H9 (cell line): ENCODE measurements around the gene TAF4. TPM values are rescaled to one million over a fixed set of nuclear protein-coding genes. Genes with fewer than 3 reads are reported as not detected.
"Not testable (repeated sequence)": the region's sequence is repeated elsewhere in the genome, so short reads cannot be mapped to it uniquely, and the experiment has no call there.

Source experiments
- DNase-seq: peaks from one replicate; pipeline ENCODE4 v3.0.0-alpha.2; 2017
- H2AFZ ChIP-seq: one replicate; pipeline ENCODE4 v1.6.1; 2013; ENCODE audit warnings: mild to moderate bottlenecking, low read length, control low read depth, moderate library complexity
- H2AK5ac ChIP-seq: 2 replicates; pipeline ENCODE4 v1.6.1; 2013; ENCODE audit warnings: low read length, control low read depth, mixed read lengths; ENCODE audit not compliant: insufficient read length
- H2BK120ac ChIP-seq: one replicate; pipeline ENCODE4 v1.6.1; 2013; ENCODE audit warnings: low read depth, mild to moderate bottlenecking, low read length, control low read depth, inconsistent platforms; ENCODE audit not compliant: poor library complexity, severe bottlenecking
- H2BK12ac ChIP-seq: 2 replicates; pipeline ENCODE4 v1.6.1; 2013; ENCODE audit warnings: low read length, control low read depth, mixed read lengths, low read depth; ENCODE audit not compliant: insufficient read length
- H2BK15ac ChIP-seq: 2 replicates; pipeline ENCODE4 v1.6.1; 2013; ENCODE audit warnings: low read depth, low read length, control low read depth
- H2BK20ac ChIP-seq: one replicate; pipeline ENCODE4 v1.6.1; 2013; ENCODE audit warnings: low read depth, mild to moderate bottlenecking, low read length, control low read depth, inconsistent platforms; ENCODE audit not compliant: poor library complexity, severe bottlenecking
- H2BK5ac ChIP-seq: 2 replicates; pipeline ENCODE4 v1.6.1; 2013; ENCODE audit warnings: low read length, control low read depth, mixed read lengths; ENCODE audit not compliant: insufficient read length
- H3K14ac ChIP-seq: 2 replicates; pipeline ENCODE4 v1.6.1; 2013; ENCODE audit warnings: low read length, control low read depth; ENCODE audit not compliant: insufficient read depth
- H3K18ac ChIP-seq: 2 replicates; pipeline ENCODE4 v1.6.1; 2013; ENCODE audit warnings: low read depth, mild to moderate bottlenecking, mixed read lengths, low read length, control low read depth; ENCODE audit not compliant: insufficient read length
- H3K23ac ChIP-seq: 2 replicates; pipeline ENCODE4 v1.6.1; 2013; ENCODE audit warnings: low read length, control low read depth, mixed read lengths, low read depth; ENCODE audit not compliant: insufficient read length
- H3K23me2 ChIP-seq: 2 replicates; pipeline ENCODE4 v1.6.1; 2013; ENCODE audit warnings: low read depth, mild to moderate bottlenecking, mixed read lengths, low read length, control low read depth; ENCODE audit not compliant: insufficient read length, poor library complexity, severe bottlenecking
- H3K27ac ChIP-seq: 2 replicates; pipeline ENCODE4 v1.5.1; 2013; ENCODE audit warnings: low read length, control low read depth, mixed read lengths, low read depth; ENCODE audit not compliant: insufficient read length
- H3K27me3 ChIP-seq: 2 replicates; pipeline ENCODE4 v1.6.1; 2013; ENCODE audit warnings: low read length, control low read depth, inconsistent platforms; ENCODE audit not compliant: insufficient read depth
- H3K4ac ChIP-seq: 2 replicates; pipeline ENCODE4 v1.6.1; 2013; ENCODE audit warnings: low read depth, mild to moderate bottlenecking, control low read depth, inconsistent platforms, low read length, moderate library complexity
- H3K4me1 ChIP-seq: 2 replicates; pipeline ENCODE4 v1.6.1; 2013; ENCODE audit warnings: low read length, control low read depth, inconsistent platforms; ENCODE audit not compliant: insufficient read depth
- H3K4me2 ChIP-seq: 2 replicates; pipeline ENCODE4 v1.6.1; 2013; ENCODE audit warnings: low read length, control low read depth, mixed read lengths; ENCODE audit not compliant: insufficient read length, insufficient read depth
- H3K56ac ChIP-seq: 2 replicates; pipeline ENCODE4 v1.6.1; 2013; ENCODE audit warnings: low read depth, mild to moderate bottlenecking, mixed read lengths, low read length, control low read depth; ENCODE audit not compliant: insufficient read length
- H3K79me1 ChIP-seq: 2 replicates; pipeline ENCODE4 v1.6.1; 2013; ENCODE audit warnings: low read depth, mild to moderate bottlenecking, moderate library complexity, low read length, control low read depth, inconsistent platforms; ENCODE audit not compliant: insufficient read depth, poor library complexity, severe bottlenecking
- H3K79me2 ChIP-seq: 2 replicates; pipeline ENCODE4 v1.6.1; 2013; ENCODE audit warnings: low read length, control low read depth, inconsistent platforms; ENCODE audit not compliant: insufficient read depth
- H3K9ac ChIP-seq: 2 replicates; pipeline ENCODE4 v1.6.1; 2013; ENCODE audit warnings: low read length, control low read depth, mixed read lengths; ENCODE audit not compliant: insufficient read length; ENCODE audit errors: extremely low read depth
- H3K9me3 ChIP-seq: one replicate; pipeline ENCODE4 v1.6.1; 2013; ENCODE audit warnings: low read depth, low read length, inconsistent platforms; ENCODE audit not compliant: control insufficient read depth
- H3T11ph ChIP-seq: one replicate; pipeline ENCODE4 v1.6.1; 2013; ENCODE audit warnings: mild to moderate bottlenecking, low read length, control low read depth, inconsistent platforms
- H4K20me1 ChIP-seq: one replicate; pipeline ENCODE4 v1.6.1; 2013; ENCODE audit not compliant: control insufficient read depth, insufficient read length, insufficient read depth
- H4K5ac ChIP-seq: 2 replicates; pipeline ENCODE4 v1.6.1; 2013; ENCODE audit warnings: low read depth, mild to moderate bottlenecking, mixed read lengths, low read length, control low read depth; ENCODE audit not compliant: insufficient read length
- H4K8ac ChIP-seq: replicated peaks from 2 replicates; pipeline ENCODE4 v1.6.1; 2013; ENCODE audit warnings: low read length, control low read depth, mixed read lengths, low read depth; ENCODE audit not compliant: insufficient read length
- H4K91ac ChIP-seq: 2 replicates; pipeline ENCODE4 v1.6.1; 2013; ENCODE audit warnings: low read depth, mild to moderate bottlenecking, moderate library complexity, mixed read lengths, low read length, control low read depth; ENCODE audit not compliant: insufficient read length
- H3K27ac Mint-ChIP-seq, 3 experiments: 2 replicates in 2 of 3; 3 replicates in 1 of 3; pipeline ENCODE4 v1.8.0; 2020 to 2021; ENCODE audit warnings: mixed read lengths in 3 of 3, mild to moderate bottlenecking in 1 of 3, moderate library complexity in 1 of 3
- H3K27me3 Mint-ChIP-seq: 2 replicates; pipeline ENCODE4 v1.8.0; 2021; ENCODE audit warnings: low read depth, mild to moderate bottlenecking, moderate library complexity, mixed read lengths
- H3K36me3 Mint-ChIP-seq, 3 experiments: 2 replicates in 2 of 3; 3 replicates in 1 of 3; pipeline ENCODE4 v1.8.0; 2020 to 2021; ENCODE audit warnings: low read depth in 3 of 3, mixed read lengths in 3 of 3; ENCODE audit not compliant: insufficient read depth in 1 of 3
- H3K4me1 Mint-ChIP-seq, 2 experiments: 2 replicates each; pipeline ENCODE4 v1.8.0; 2020; ENCODE audit warnings: mixed read lengths in 2 of 2
- H3K4me3 Mint-ChIP-seq, 2 experiments: 2 replicates in 1 of 2; 3 replicates in 1 of 2; pipeline ENCODE4 v1.8.0; 2020 to 2021; ENCODE audit warnings: mild to moderate bottlenecking in 2 of 2, mixed read lengths in 2 of 2, moderate library complexity in 1 of 2
- H3K9me3 Mint-ChIP-seq, 2 experiments: 2 replicates in 1 of 2; 3 replicates in 1 of 2; pipeline ENCODE4 v1.8.0; 2020; ENCODE audit warnings: mild to moderate bottlenecking in 2 of 2, mixed read lengths in 2 of 2, moderate library complexity in 1 of 2
- CTCF ChIP-seq: fragments of 200-600 bp; sonication (generic); conservative IDR thresholded peaks from 3 replicates; pipeline ENCODE4 v1.8.0; 2021; ENCODE audit warnings: antibody characterized with exemption, mild to moderate bottlenecking
- WGBS: extraction: QIAGEN DNeasy Blood & Tissue Kit; methylation state at CpG from one replicate; pipeline ENCODE4 v1.1.7; 2013; ENCODE audit warnings: missing lambda C conversion rate, low lambda C conversion rate, mixed read lengths; ENCODE audit not compliant: insufficient read length; ENCODE audit errors: extremely low coverage; 5-methylcytosine and 5-hydroxymethylcytosine counted together
- total RNA-seq: library from RNA; stranded (reverse); gene quantifications from 2 replicates; pipeline ENCODE4 v1.2.1, GENCODE V29; 2021

Gene TAF4
- total RNA-seq, 1 experiment from 2014 or later = 30.8 TPM

- Histone ChIP-seq H3K27ac (no peak overlapping the region), H3K4ac (no peak overlapping the region), H3K23me2 (no peaks in the 10 kb centered on the region), H4K8ac (no peak overlapping the region), H2AFZ (no peak overlapping the region), H3K9me3 (peaks cover 21% of the 10 kb centered on the region), H3K23ac (no peak overlapping the region), H2BK5ac (no peak overlapping the region), H2BK120ac (no peak overlapping the region), H3K27me3 (no peaks in the 10 kb centered on the region), H3K4me1 (no peaks in the 10 kb centered on the region), H3K9ac (no peak overlapping the region), H2BK12ac (no peak overlapping the region), H2AK5ac (no peak overlapping the region), H4K5ac (no peak overlapping the region), H3T11ph (no peak overlapping the region), H4K20me1 (no peaks in the 10 kb centered on the region), H2BK20ac (no peak overlapping the region), H3K56ac (no peak overlapping the region), H3K79me1 (no peaks in the 10 kb centered on the region), H3K4me2 (no peak overlapping the region), H3K18ac (no peak overlapping the region), H2BK15ac (no peak overlapping the region), H4K91ac (no peak overlapping the region), H3K79me2 (no peaks in the 10 kb centered on the region), H3K14ac (no peak overlapping the region)
- Mint-ChIP-seq H3K4me3 (no peak overlapping the region), H3K27ac (no peak overlapping the region), H3K4me1 (no peaks in the 10 kb centered on the region), H3K9me3 (peaks cover 52 to 67% of the 10 kb centered on the region in 2 experiments), H3K36me3 (peaks cover 12 to 24% (median 13%) of the 10 kb centered on the region in 3 experiments; a peak in 6 of 7 replicates), H3K27me3 (peaks cover 36% of the 10 kb centered on the region)
- no peak for TF ChIP-seq CTCF
- WGBS = no CpG with 5 or more reads among the region's 5 CpGs
- no peak for DNase-seq
Measured at GRCh38 chr20:62073323-62073722, 7.6 kb upstream of the TAF4 start.

GRCh38 chr20:62071669-62072430 lies 6.2 kb upstream of the TAF4 start:
- H2BK5ac ChIP-seq, H3K4ac ChIP-seq, H3K27ac ChIP-seq, H2BK120ac ChIP-seq, H3K27me3 ChIP-seq, H2BK12ac ChIP-seq, DNase-seq, H3K9ac ChIP-seq, H3K4me1 ChIP-seq, H4K91ac ChIP-seq, H2BK15ac ChIP-seq, H2AFZ ChIP-seq, H3K4me2 ChIP-seq, H3K4me3 Mint-ChIP-seq, H3K14ac ChIP-seq, H2BK20ac ChIP-seq, H2AK5ac ChIP-seq, H3K27ac Mint-ChIP-seq, H3K56ac ChIP-seq, H3K23me2 ChIP-seq, H4K20me1 ChIP-seq, H3K23ac ChIP-seq, H3K79me1 ChIP-seq, H4K8ac ChIP-seq, H4K5ac ChIP-seq, H3K18ac ChIP-seq, H3T11ph ChIP-seq, H3K79me2 ChIP-seq: not testable (repeated sequence)
- Mint-ChIP-seq H3K9me3 (peaks cover 41 to 55% of the 10 kb centered on the region in 2 experiments), H3K36me3 (peaks cover 9 to 24% (median 10%) of the 10 kb centered on the region in 3 experiments; a peak in 6 of 7 replicates), H3K27me3 (peaks cover 35% of the 10 kb centered on the region), H3K4me1 (peaks cover 11 to 14% of the 10 kb centered on the region in 2 experiments)
- H3K9me3 ChIP-seq = peaks cover 21% of the 10 kb centered on the region
- WGBS = no CpG with 5 or more reads among the region's 8 CpGs
